Lower leg skin (tissue), 3 donors: ENCODE data around the gene RNF225.

Experiments
- CTCF ChIP-seq, 3 donors: fragments of 450-650 bp; IDR thresholded peaks; one replicate each; pipeline ENCODE4 v1.5.1; 2016; ENCODE audit warnings: antibody characterized with exemption in 3 of 3, mild to moderate bottlenecking in 3 of 3, moderate library complexity in 2 of 3
- POLR2A ChIP-seq, 2 donors: fragments of 450-650 bp; IDR thresholded peaks; one replicate each; pipeline ENCODE4 v1.6.1; 2016 to 2017; ENCODE audit warnings: antibody characterized with exemption in 2 of 2, mild to moderate bottlenecking in 1 of 2, moderate library complexity in 1 of 2

GRCh38 chr19:58366585-58367430 lies 28.6 kb upstream of the RNF225 start:
- TF ChIP-seq CTCF (IDR thresholded peaks at IDR 0.05) (no peak), POLR2A (IDR thresholded peaks at IDR 0.05) (no peak)
